GM12878 (cell line): ENCODE data around the gene CHCHD3. TPM values are rescaled to one million over a fixed set of nuclear protein-coding genes. Genes with fewer than 3 reads are reported as not detected.

Experiments used
- ATAC-seq: fragments of 200-7000 bp; cut with Tn5 transposase; 3 replicates; pipeline ENCODE4 v1.9.1; 2020; ENCODE audit warnings: mild to moderate bottlenecking, moderate library complexity
- BruUV-seq: library from RNA; stranded (reverse); fragments of 400-500 nt; replicated peaks from 2 replicates; lab custom pipeline; 2021; lab: Mats Ljungman, UMichigan
- CTCF ChIA-PET: fragments of 300-600 bp; sonication (Branson Sonifier 250); formaldehyde crosslinking; extraction: SDS; loops from one replicate; lab custom pipeline; 2021; ENCODE audit warnings: inconsistent platforms; lab: Yijun Ruan, JAX
- POLR2A ChIA-PET: fragments of 350-600 bp; formaldehyde crosslinking; extraction: SDS; loops from one replicate; lab custom pipeline; 2021; ENCODE audit warnings: inconsistent platforms; lab: Charles Lee
- RAD21 ChIA-PET: fragments of 300-600 bp; sonication (Branson Sonifier 250); formaldehyde crosslinking; loops from one replicate; lab custom pipeline; 2023; ENCODE audit warnings: antibody characterized with exemption; ENCODE audit not compliant: unreplicated experiment; lab: Charles Lee
- SMC1A ChIA-PET: fragments of 300-600 bp; sonication (Branson Sonifier 250); formaldehyde crosslinking; loops from one replicate; lab custom pipeline; 2023; ENCODE audit not compliant: unreplicated experiment, uncharacterized antibody; lab: Charles Lee
- DNase-seq: peaks from one replicate; pipeline ENCODE4 v3.0.0-alpha.2; 2011; ENCODE audit warnings: low read depth, low spot score
- FAIRE-seq: peaks from 3 replicates; lab custom pipeline; 2011; peaks lifted over from hg19 to GRCh38; lab: Jason Lieb, UNC
- H2AFZ ChIP-seq: 2 replicates; pipeline ENCODE4 v1.6.0; 2011; ENCODE audit warnings: low read depth, low read length, control low read depth; ENCODE audit not compliant: control insufficient read depth
- H3K27ac ChIP-seq: 2 replicates; pipeline ENCODE4 v1.5.1; 2011; ENCODE audit warnings: control low read depth; ENCODE audit not compliant: control insufficient read depth, insufficient read depth
- H3K27me3 ChIP-seq, 2 experiments: replicated peaks in 1 of 2; 2 replicates each; pipeline versions ENCODE4 v1.6.0 to v1.6.1; 2011; ENCODE audit warnings: low read length in 1 of 2; ENCODE audit not compliant: control insufficient read depth in 2 of 2, insufficient read depth in 2 of 2
- H3K36me3 ChIP-seq, 2 experiments: 2 replicates each; pipeline ENCODE4 v1.5.1; 2011; ENCODE audit warnings: low read length in 1 of 2; ENCODE audit not compliant: control insufficient read depth in 2 of 2, insufficient read depth in 2 of 2
- H3K4me1 ChIP-seq: 2 replicates; pipeline ENCODE4 v1.6.1; 2011; ENCODE audit warnings: mild to moderate bottlenecking, low read length, moderate library complexity, mixed read lengths; ENCODE audit not compliant: control insufficient read depth, insufficient read depth
- H3K4me2 ChIP-seq: 2 replicates; pipeline ENCODE4 v1.6.0; 2011; ENCODE audit warnings: control low read depth; ENCODE audit not compliant: control insufficient read depth, insufficient read depth
- H3K4me3 ChIP-seq: fragments of 200-600 bp; sonication (generic); 2 replicates; pipeline ENCODE4 v1.5.1; 2016
- H3K79me2 ChIP-seq: 2 replicates; pipeline ENCODE4 v1.6.0; 2011; ENCODE audit warnings: low read length; ENCODE audit not compliant: control insufficient read depth, insufficient read depth
- H3K9ac ChIP-seq: 2 replicates; pipeline ENCODE4 v1.8.0; 2011; ENCODE audit warnings: low read length, control low read depth, mixed read lengths; ENCODE audit not compliant: control insufficient read depth, insufficient read depth
- H3K9me3 ChIP-seq: replicated peaks from 3 replicates; pipeline ENCODE4 v1.5.1; 2011; ENCODE audit warnings: mild to moderate bottlenecking, low read length; ENCODE audit not compliant: control insufficient read depth, insufficient read depth
- H4K20me1 ChIP-seq: 2 replicates; pipeline ENCODE4 v1.6.0; 2011; ENCODE audit not compliant: control insufficient read depth, insufficient read depth
- BRCA1 ChIP-seq: IDR thresholded peaks from 2 replicates; pipeline ENCODE4 v1.6.1; 2011; ENCODE audit warnings: low read depth, low read length, improper control_type of control experiment
- CBFB ChIP-seq: IDR thresholded peaks from 2 replicates; pipeline ENCODE4 v1.6.1; 2016; ENCODE audit warnings: antibody characterized with exemption, low read depth
- CREM ChIP-seq: IDR thresholded peaks from 2 replicates; pipeline ENCODE4 v1.6.1; 2014; ENCODE audit warnings: antibody characterized with exemption, low read depth
- E2F4 ChIP-seq: IDR thresholded peaks from 2 replicates; pipeline ENCODE4 v1.6.1; 2012; ENCODE audit warnings: low read depth, low read length, improper control_type of control experiment
- FOXM1 ChIP-seq: IDR thresholded peaks from 2 replicates; pipeline ENCODE4 v1.6.1; 2012; ENCODE audit warnings: low read depth, mild to moderate bottlenecking, inconsistent platforms, low read length, moderate library complexity
- IRF3 ChIP-seq: fragments of 450-650 bp; IDR thresholded peaks from 2 replicates; pipeline ENCODE4 v1.6.1; 2014; ENCODE audit warnings: mild to moderate bottlenecking
- NFXL1 ChIP-seq: fragments of 450-650 bp; IDR thresholded peaks from 2 replicates; pipeline ENCODE4 v1.6.1; 2017; ENCODE audit warnings: antibody characterized with exemption, mild to moderate bottlenecking, borderline replicate concordance
- PML ChIP-seq: IDR thresholded peaks from 2 replicates; pipeline ENCODE4 v1.6.1; 2012; ENCODE audit warnings: low read length, inconsistent platforms
- POU2F2 ChIP-seq: IDR thresholded peaks from 3 replicates; pipeline ENCODE4 v1.6.1; 2011; ENCODE audit warnings: low read depth, mild to moderate bottlenecking, low read length, borderline replicate concordance
- SUZ12 ChIP-seq: fragments of 200-600 bp; sonication (generic); IDR thresholded peaks from one replicate; pipeline ENCODE4 v1.6.1; 2018; ENCODE audit warnings: antibody characterized with exemption, mild to moderate bottlenecking; ENCODE audit not compliant: unreplicated experiment
- WGBS: methylation state at CpG from one replicate; pipeline ENCODE4 v1.1.6; 2016; ENCODE audit warnings: low lambda C conversion rate; ENCODE audit not compliant: insufficient replicate concordance, insufficient coverage; ENCODE audit errors: missing lambda C conversion rate; 5-methylcytosine and 5-hydroxymethylcytosine counted together
- in situ Hi-C: fragments of 300-500 bp; cut with MboI; formaldehyde crosslinking; loops from 9 replicates; pipeline ENCODE4 v1.14.3; 2018; ENCODE audit warnings: mixed read lengths
- intact Hi-C: fragments of 100-400 bp; cut with micrococcal nuclease; formaldehyde crosslinking; loops from one replicate; pipeline ENCODE4 v1.14.2; 2022; ENCODE audit not compliant: unreplicated experiment
- polyA plus RNA-seq, 11 experiments: library from polyadenylated mRNA; depleted of rRNA in 4 of 11; unstranded in 6 of 11; stranded (reverse) in 5 of 11; fragments of >200 nt; fragmentation: Nextera tagmentation in 4 of 11; fragmentation: Illumina TruSeq in 1 of 11; extraction: Ambion mirVana in 4 of 11; extraction: Trizol in 1 of 11; gene quantifications; 1 replicate in 1 of 11; 2 replicates in 10 of 11; pipeline versions ENCODE4 v1.2.1 to v1.2.3, GENCODE V29; 2011 to 2016; ENCODE audit warnings: inconsistent platforms in 2 of 11, missing spikeins in 2 of 11, low read depth in 1 of 11
- total RNA-seq, 4 experiments: library from RNA; depleted of rRNA in 3 of 4; stranded (reverse); fragments of >200 nt in 3 of 4; fragmentation: Illumina TruSeq in 1 of 4; extraction: Trizol in 1 of 4; gene quantifications; 2 replicates each; pipeline versions ENCODE4 v1.2.1 to v1.2.3, GENCODE V29; 2013 to 2021

CHCHD3 gene
- total and polyA plus RNA-seq, 10 of the 15 experiments (the other 5 are each of a cell fraction or from before 2014, with no cell fraction given) = 38.3 to 178 (median 96.2) TPM

GRCh38 chr7:133025056-133025455 is 56.8 kb downstream of the CHCHD3 start:
- SMC1A ChIA-PET = no interaction called here
- no peak for ATAC-seq
- TF ChIP-seq E2F4 = no peak
- TF ChIP-seq FOXM1 = no peak
- TF ChIP-seq CBFB = no peak
- no peak for TF ChIP-seq NFXL1
- TF ChIP-seq IRF3 = no peak
- TF ChIP-seq SUZ12 = no peak
- no peak for TF ChIP-seq POU2F2
- no peak for TF ChIP-seq PML
- no peak for TF ChIP-seq BRCA1
- TF ChIP-seq CREM = no peak
- TF ChIP-seq, all 136 proteins: peak for 0
- ChIA-PET RAD21 (no interaction called here), POLR2A (no interaction called here), CTCF (no interaction called here)
- intact Hi-C loops = no loop called here
- in situ Hi-C loops = no loop called here
- Histone ChIP-seq H3K4me3 (no peak overlapping the region), H3K9me3 (no peaks in the 10 kb centered on the region; the same call in 2 of the 3 replicates), H3K9ac (no peak overlapping the region), H3K4me1 (no peaks in the 10 kb centered on the region), H3K27me3 (no peaks in the 10 kb centered on the region), H4K20me1 (no peaks in the 10 kb centered on the region), H3K79me2 (no peaks in the 10 kb centered on the region; the same call in 1 of the 2 replicates), H2AFZ (no peak overlapping the region), H3K27ac (no peak overlapping the region), H3K4me2 (no peak overlapping the region), H3K36me3 (peaks cover 0 to 3% of the 10 kb centered on the region in 2 experiments; a peak in 1 of 4 replicates)
- no TSS peak for BruUV-seq
- no peak for DNase-seq
- FAIRE-seq = no peak
- 65% methylated on average over 2 of the region's 2 CpGs for WGBS
